GOT3 (cell line): Measurements from ENCODE around the gene RASGRF1.
"Not testable (repeated sequence)": the region's sequence is repeated elsewhere in the genome, so short reads cannot be mapped to it uniquely, and the experiment has no call there.

Experiments
- DNase-seq: peaks from one replicate; lab custom pipeline; 2025; ENCODE audit warnings: mixed read lengths; lab: John Stamatoyannopoulos, UW

Gene RASGRF1

DNA sequence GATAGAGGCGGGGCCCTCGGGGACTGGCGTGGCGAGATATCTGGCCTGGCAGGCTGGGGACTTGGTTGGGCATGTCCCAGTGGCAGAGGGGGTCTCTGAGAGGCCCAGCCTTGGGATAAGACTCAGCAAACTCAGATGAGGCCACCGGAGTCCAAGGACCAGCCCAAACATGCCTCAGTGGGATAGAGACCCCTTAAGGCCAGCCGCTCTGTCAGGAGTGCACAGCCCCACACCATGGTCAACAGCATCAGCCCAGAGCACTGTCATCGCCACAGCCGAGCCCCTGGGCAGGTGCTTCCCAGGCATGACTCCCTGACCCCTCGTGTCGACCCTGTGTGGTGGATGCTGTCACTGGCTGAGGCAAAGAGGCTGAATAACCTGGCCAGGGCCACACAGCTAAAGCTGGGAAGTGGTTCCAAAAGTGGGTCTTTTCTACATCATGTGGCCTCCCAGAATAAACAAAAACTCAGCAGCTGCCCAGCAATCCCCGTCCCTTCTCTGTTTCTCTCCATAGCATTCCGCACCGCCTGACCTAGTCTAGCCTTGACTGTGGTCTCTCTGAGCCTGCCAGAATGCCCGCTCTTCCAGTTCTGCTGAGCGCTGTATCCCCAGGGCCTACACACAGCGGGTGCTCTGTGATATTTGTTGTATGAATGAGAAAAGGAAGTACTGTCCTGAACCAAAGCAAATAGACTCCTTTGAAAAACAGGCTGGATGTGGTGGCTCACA, 160.9 kb downstream of the RASGRF1 start:
- DNase-seq = no peak

DNA sequence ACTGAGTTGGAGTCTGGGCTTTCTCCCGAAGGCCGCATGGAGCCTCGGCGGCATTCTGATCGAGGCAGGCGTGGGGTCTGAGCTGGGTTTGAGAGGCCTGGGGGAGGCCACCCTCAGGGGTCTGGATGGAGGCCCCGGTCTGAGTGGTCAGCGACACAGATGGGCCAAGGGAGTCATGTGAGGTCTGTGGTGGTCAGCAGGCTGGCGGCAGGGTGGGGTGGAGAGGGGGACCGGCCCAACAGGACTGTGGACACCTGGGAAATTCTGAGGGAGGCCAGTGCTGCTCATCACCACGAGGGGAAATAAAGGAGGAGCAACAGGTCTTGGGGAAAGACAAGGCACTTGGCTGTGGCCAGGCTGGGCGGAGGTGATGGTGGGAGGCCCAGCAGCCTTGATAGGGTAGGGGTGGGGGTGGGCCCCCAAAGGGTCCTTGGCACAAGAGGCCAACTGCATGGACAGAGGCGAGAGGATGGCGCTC, 161.9 kb downstream of the RASGRF1 start:
- no peak for DNase-seq

DNA sequence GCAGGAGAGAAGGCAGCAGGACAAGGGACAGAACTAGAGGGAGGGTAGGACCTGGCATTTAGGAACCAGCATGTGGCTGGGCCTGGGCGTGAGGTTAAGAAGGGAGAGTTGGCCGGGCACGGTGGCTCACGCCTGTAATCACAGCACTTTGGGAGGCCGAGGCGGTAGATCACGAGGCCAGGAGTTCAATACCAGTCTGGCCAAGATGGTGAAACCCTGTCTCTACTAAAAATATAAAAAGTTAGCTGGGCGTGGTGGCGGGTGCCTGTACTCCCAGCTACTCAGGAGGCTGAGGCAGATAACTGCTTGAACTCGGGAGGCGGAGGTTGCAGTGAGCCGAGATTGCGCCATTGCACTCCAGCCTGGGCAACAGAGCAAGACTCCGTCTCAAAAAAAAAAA, 162.4 kb downstream of the RASGRF1 start:
- DNase-seq = not testable (repeated sequence)

DNA sequence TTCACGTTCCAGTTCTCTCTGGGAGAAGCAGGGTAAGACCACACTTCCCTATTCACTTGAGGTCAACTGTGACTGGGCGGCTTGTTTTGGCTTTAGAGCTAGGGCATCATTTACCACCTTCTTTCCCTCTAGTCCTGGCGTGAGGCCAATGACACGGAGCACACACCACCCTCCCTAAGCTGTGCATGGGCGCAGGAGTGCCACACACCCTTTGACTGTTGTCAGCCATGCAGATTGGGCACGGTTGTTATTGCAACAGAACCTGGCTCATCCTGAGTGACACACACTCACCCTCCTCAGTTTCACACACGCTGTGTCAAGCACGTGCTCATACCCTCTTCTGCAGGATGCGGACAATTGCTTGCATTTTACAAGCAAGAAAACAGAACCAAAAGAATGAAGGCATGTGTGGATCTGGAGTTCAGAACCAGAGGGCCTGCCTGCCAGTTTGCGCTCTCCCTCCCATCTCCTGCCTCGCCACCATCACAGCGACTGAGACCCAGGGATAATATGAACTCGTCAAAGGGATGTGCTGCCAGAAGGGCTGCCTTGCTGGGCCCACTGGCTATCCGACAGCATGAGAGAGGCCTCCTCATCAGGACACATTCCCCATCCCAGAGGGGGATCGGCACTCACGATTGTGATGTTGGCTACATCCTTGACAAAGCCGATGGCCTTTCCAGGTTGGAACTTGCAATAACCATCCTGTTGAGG, 163.3 kb downstream of the RASGRF1 start:
- no peak for DNase-seq

DNA sequence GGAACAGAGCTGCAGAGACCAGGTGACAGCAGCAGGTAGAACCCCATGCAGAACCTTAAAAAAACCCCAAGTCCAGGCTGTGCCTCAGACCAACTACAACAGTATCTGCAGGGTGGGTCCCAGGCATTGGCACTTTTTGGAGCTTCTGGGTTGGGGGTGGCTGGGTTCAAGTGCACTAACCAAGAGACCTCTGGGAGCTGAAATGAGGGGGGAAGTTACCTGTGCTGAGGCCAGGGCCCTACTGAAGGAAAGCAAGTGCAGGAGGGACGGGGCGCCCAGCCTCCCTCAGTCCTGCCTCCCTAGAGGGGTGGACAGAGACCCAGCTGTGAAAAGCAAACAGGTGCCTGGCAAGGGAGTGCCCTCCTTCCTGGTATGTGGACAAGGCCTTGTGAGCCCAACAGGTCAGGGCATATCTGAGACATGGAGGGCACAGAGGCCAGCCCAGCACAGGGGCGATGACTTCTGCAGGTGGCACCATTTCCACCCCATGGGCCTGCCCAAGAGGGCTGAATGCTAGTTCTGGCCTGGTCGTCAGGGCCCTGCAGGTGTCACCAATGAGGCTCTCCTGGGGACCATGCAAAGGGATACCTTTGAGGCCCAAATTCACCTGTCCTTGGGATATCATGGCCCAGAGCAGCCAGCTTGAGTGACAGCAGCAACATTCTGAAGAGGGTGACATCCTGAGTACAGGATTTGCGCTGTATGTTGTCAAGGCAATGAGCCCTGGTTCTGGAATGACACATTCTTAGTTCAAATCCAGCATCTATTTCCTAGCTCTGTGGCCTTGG, 164.4 kb downstream of the RASGRF1 start:
- DNase-seq = no peak

DNA sequence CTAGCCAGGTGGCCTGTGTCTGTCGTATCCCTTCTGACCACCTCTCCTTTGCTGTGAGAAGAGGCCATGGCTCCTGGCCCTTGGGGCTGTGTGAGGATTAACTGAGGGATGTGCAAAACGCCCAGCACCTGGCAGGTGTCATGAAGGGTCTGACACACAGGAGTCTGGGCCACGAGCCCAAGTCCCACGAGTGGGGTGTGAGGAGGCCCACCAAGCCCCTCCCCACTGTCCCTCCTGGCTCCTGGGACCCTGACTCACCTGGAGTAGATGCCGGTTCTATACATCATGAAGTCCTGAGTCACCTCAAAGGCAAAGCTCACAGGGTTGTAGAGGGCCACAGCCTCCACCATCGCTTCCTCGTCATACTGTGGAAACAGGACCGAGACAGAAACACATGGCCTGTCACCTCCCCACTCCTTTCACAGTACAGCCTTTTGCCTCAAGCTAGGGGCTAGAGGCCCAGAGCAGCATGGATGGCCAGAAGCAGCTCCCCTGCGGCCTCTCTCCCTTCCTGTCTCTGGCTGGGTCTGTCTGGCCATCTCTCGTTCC, 165.4 kb downstream of the RASGRF1 start:
- no peak for DNase-seq

DNA sequence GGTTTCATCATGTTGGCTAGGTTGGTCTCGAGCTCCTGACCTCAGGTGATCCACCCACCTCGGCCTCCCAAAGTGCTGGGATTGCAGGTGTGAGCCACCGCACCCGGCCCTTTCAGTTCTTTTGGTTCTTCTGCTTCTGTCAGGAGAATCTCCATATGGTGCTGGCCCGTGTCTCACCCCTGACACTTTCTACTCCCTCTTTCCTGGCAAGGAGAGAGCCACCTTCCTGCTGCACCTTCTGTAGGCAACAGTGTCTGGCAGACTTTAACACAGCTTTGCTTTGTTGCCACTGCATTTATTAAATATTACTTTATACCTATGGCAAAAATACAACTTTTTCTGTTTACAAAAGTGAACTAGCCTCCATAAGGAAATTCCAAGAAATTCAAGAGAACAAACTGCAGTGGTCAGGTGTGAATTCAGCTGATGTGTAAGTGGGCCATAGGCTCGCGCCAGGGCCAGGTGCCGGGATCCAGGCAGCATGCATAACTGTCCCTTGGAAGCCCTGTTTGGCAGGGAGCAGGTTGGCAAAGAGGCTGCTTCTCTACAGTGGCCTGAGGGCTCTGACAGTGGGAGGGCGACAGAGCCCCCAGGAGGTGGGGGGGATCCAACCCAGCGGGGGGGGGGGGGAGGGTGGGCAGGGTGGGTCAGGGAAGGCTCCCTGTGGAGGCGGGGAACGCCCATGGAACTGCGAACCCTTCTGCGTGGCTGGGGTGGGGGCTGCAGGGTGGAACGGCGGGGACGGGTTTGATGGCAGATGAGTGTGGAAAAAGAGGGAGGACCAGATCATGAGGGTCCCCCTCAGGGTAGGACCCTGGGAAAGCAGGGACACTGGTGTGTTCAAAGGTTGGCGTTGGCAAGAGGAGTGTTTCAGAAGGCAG, 166.9 kb downstream of the RASGRF1 start:
- DNase-seq = no peak

DNA sequence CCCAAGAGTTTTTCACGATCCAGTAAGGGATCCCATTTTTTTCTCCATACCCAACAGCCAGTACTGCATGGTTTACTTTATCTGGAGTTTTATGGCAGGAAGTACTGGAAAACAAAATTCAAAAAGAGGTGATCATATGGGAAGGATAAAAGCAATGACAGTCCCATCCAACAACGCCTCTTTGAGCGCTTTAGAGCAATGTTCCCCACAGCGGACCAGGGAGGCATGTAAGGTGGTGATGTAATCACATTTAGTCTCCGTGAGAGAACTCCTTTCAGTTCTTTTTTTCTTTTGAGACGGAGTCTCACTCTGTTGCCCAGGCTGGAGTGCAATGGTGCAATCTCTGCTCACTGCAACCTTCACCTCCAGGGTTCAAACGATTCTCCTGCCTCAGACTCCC, 167.6 kb downstream of the RASGRF1 start:
- DNase-seq = no peak

DNA sequence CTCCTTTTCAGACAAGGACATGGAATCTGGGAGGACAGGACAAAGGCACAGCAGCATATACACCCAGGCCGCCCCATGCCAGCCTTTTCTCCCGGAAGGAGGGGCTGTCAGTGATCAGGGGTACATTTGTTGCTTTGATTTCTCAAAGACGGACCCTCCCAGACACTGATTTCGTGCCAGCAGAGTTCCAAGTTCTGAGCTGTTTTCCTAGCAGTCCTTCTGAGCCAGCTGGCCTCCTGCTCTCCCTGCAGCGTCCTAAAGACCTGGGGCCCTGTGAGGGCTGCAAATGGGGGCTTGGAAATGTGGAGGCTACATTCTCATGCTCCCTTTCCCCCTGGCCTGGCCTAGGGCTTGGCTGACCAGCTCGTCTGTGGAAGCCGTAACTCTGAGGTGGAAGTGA, 168.1 kb downstream of the RASGRF1 start:
- no peak for DNase-seq

DNA sequence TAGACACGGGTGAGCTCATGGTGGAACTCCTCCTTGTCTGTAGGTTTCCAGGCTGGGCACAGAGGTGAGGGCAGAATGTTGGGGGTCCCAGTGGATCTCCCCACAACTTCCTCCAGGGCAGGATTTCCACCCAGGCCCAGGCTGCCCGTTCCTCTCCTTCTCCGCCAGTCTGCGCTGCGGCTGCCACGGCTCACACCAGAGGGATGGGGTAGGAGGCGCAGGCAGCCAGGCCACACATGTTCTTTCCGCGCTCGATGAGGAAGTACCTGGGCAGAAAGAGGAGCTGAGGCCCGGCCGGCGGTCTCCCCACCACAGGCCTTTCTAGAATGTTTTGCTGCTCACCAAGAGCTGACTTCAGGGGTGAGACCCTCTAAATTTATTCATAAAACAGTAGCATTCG, 168.6 kb downstream of the RASGRF1 start:
- no peak for DNase-seq

DNA sequence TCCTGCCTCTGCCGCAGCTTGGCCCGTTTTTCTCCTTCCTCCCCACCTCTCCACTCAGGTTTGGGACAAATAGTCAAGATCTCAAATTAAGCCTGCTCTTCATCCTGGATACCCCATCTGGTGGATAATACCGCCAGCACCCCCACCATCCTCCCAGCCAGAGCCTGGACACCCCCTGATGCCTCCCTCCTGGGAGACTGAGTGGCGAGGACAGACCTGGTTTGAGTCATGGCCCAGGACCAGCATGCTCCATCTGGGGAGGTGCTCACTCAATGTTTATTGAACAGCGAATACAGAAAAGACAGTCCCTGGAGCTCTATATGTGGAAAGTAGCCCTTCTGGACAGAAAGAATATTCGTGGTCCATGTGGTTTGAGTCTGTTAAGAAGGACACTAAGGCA, 169.1 kb downstream of the RASGRF1 start:
- DNase-seq = no peak

DNA sequence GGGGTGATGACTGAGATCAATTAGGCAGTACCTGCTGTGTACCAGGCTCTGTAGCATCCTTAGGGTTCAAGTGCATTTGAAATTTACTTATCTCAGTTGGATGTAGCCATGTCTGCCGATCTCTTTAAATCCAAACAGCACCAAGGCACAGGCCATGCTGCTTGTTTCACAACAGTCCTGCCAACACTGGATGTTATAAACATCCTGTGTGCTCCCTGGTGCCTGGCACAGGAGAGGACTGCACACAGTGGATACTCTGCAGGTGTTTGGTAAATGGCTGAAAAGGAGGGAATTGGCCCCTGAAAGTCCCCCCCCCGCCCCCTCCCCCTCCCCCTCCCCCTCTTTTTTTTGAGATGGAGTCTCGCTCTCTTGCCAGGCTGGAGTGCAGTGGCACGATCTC, 172.7 kb downstream of the RASGRF1 start:
- no peak for DNase-seq

DNA sequence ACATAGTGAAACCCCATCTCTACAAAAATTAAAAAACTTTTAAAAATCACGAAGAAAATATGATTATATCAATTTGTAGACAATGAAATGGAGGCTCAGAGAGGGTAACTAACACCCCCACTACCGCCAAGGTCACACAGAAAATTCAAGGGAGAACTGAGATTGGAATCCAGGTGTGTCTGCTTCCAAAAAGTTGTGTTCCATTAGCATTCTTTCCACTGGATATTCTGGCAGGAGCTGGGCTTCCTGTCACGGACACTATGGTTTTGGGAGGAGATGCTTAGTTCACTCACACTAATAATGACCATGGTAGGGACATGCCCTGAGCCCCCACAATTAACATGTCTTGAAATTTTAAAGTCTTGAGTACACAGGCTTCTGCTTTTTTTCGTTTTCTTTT, 174.5 kb downstream of the RASGRF1 start:
- DNase-seq = no peak

DNA sequence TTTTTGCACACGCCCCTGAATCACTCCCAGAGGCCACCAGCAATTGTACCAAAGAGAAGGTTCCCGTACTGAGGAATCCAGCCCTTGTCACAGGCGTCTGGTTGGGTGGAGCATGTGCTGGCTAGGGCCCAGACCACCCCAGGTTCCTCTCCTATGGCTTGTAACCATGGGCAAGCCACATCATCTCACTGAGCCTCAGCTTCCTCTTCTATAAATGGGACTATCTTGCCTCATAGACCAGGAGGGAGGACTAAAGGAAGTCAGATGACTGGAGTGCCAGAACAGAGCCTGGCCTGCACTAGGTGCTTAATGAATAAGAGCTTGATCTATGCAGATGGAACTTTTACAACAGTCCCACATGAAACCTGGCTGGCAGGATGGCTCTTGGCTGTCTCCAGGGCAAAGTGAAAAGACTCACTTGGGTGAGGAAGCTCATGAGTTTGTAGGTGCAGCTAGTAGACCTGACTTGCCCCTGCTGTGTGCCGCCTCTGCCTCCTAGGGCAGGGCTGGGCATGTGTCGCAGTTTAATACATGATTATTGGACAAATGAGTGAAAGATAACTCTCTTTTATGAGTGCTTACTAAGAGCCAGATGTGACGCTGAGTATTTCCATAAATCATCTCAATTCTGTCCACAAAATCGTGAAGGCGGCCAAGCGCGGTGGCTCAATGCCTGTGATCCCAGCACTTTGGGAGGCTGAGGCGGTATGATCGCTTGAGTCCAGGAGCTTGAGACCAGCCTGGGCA, 175.1 kb downstream of the RASGRF1 start:
- no peak for DNase-seq

DNA sequence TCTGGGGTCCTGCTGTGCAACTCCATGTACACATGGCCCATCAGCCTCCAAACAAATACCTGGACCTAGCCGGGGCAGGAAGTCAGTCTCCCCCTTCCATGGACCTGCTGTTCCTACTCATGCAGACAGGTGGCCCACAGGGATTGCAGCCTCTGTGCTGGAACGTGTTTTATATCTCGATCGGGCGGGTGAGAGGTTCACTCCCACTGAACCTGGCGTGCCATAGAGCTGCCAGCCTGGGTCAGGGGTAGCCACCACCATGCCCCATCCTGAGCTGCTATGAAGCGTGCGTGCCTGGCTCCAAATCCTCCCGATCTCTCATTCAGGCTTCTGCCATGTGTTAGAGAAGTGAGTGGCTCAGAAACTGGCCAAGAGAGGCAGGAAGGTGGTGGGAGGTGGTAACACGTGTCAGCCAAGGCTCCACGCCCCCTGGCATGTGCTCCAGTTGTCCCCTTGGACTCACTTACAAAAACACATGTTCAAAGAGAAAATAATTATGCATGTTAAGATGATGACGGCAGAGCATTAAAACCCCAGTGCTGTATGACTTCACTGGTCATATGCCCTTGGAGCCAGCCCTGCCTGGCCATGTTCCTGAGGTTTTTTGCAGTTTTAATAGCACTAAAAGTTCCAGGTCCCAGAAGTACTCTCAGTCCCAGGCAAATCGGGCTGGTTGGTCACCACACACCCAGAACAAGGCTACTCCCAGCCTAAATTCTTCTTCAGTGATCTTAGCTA, 176.4 kb downstream of the RASGRF1 start:
- no peak for DNase-seq

DNA sequence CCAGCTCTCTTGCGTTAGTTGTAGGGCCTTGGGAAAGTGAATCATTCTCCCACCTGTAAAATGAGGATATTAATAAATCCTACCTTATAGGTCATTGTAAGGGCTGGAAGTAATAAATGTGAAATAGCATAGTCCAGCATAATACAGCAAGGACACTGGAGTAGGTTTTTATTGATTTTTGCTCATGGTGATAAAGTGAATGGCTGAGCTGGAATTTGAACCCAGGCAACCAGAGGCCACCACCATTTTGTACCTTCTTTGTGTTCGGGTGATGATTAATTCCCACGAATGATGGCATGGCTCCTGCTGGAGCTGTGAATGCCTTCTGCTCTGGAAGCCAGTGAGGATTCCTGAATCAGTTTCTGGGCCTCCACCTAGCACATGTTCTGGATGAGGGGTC, 177.6 kb downstream of the RASGRF1 start:
- DNase-seq = no peak

DNA sequence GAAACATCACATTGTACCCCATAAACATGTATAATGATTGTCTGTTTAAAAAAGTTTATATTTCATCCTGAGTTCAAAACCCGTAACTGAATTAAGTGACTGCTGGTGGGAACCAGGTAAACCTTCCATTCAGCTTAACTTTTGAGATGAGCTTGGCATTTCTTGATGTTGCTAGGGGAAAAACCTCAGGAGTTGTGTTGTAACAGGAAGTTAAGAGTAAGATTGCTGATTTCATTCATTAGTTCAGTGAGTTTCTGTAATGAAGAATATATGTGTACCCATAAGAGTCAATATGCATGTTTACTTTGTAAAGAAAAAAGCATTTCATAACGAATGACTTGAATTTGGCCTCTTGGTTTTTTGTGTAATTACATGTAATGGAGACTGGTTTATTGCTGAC, 178.3 kb downstream of the RASGRF1 start:
- no peak for DNase-seq

DNA sequence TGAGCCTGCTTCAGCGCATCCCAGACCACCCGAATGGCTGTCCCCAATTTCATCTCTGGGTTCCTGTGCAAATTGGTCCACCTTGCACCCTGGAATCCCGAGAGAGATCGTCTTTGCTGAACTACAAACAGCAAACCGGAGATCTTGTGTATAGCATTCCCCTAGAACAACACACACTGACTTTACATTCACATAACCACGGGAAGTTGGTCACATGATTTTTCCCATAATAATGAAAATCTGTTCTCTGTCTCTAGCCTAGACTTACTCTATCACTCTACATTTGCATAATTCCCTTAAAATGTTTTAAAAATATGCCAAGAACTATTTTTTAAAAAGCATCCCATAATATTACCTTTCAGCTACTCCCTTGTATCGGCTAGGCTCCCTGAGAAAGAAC, 180.3 kb downstream of the RASGRF1 start:
- no peak for DNase-seq
